ENCODE results near the gene KCNIP4.

The KCNIP4 gene

DNA sequence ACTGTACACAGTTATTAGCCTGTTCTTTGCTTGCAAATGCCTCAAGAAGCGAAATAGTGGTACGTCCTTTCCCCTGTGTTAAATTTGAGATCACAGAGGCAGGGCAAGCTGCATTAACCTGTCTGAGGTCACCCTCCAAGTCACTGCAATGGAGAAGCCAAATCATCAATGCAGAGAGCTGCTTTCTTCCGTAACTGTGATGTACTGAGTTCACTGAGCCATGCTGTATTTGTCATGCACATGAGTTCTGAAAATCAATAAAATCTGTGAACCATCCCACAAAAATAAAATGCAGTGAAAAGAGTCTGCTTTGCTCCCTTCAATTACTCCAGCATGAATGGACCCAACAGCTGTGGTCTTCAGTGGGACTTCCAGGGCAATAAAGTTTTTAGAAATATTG lies 393.5 kb downstream of the KCNIP4 start:
- TF ChIP-seq ZNF274 (IDR thresholded peaks at IDR 0.05; ENCODE audit: low read depth, low read length) (no peak), YY1 (IDR thresholded peaks at IDR 0.05; ENCODE audit: insufficient read depth, insufficient read length) (no peak), SUZ12 (IDR thresholded peaks at IDR 0.05; ENCODE audit: extremely low read depth, insufficient read depth, insufficient read length) (no peak)
- no peak for DNase-seq (ENCODE audit: low read depth, low spot score)
- Histone ChIP-seq H3K27me3 (ENCODE audit: insufficient read depth, insufficient read length) (no peaks in the 10 kb centered on the region), H3K36me3 (ENCODE audit: insufficient read depth, insufficient read length, low read length) (no peaks in the 10 kb centered on the region), H3K4me3 (ENCODE audit: insufficient read length, low read depth) (no peak overlapping the region), H3K9ac (ENCODE audit: insufficient read length, low read depth) (no peak overlapping the region), H3K4me1 (ENCODE audit: insufficient read depth, insufficient read length) (no peaks in the 10 kb centered on the region), H3K9me3 (ENCODE audit: insufficient read depth, low read length) (no peaks in the 10 kb centered on the region)

DNA sequence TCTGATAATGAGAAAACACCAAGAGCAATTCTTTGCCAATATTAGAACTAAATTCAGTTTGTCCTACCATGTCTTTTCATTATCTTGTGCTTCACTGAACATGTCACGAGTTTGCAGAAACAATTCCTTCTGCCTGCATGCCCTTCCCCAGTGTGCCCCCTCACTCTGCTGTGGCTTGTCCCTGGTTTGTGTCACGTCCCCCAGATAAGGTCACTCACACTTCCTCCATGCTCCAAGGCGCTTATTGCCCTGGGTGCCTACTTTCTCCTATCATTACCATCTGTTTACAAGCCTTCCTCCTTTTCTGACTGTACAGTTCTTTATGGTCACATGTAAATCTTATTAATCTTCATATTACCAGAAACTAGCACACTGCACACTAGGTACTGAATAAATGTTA lies 394.1 kb downstream of the KCNIP4 start:
- TF ChIP-seq ZNF274 (IDR thresholded peaks at IDR 0.05; ENCODE audit: low read depth, low read length) = no peak
- TF ChIP-seq SUZ12 (IDR thresholded peaks at IDR 0.05; ENCODE audit: extremely low read depth, insufficient read depth, insufficient read length) = no peak
- no peak for TF ChIP-seq YY1 (IDR thresholded peaks at IDR 0.05; ENCODE audit: insufficient read depth, insufficient read length)
- Histone ChIP-seq H3K4me3 (ENCODE audit: insufficient read length, low read depth) (no peak overlapping the region), H3K9ac (ENCODE audit: insufficient read length, low read depth) (no peak overlapping the region), H3K9me3 (ENCODE audit: insufficient read depth, low read length) (no peaks in the 10 kb centered on the region), H3K27me3 (ENCODE audit: insufficient read depth, insufficient read length) (no peaks in the 10 kb centered on the region), H3K36me3 (ENCODE audit: insufficient read depth, insufficient read length, low read length) (no peaks in the 10 kb centered on the region), H3K4me1 (ENCODE audit: insufficient read depth, insufficient read length) (no peaks in the 10 kb centered on the region)
- no peak for DNase-seq (ENCODE audit: low read depth, low spot score)

GRCh38 chr4:21554066-21554465 lies 394.5 kb downstream of the KCNIP4 start:
- no peak overlapping the region for H3K4me3 ChIP-seq (ENCODE audit: insufficient read length, low read depth)
- no peaks in the 10 kb centered on the region for H3K27me3 ChIP-seq (ENCODE audit: insufficient read depth, insufficient read length)
- H3K9me3 ChIP-seq (ENCODE audit: insufficient read depth, low read length) = no peaks in the 10 kb centered on the region
- no peaks in the 10 kb centered on the region for H3K4me1 ChIP-seq (ENCODE audit: insufficient read depth, insufficient read length)
- H3K36me3 ChIP-seq (ENCODE audit: insufficient read depth, insufficient read length, low read length) = no peaks in the 10 kb centered on the region
- TF ChIP-seq ZNF274 (IDR thresholded peaks at IDR 0.05; ENCODE audit: low read depth, low read length) = no peak
- no peak for TF ChIP-seq SUZ12 (IDR thresholded peaks at IDR 0.05; ENCODE audit: extremely low read depth, insufficient read depth, insufficient read length)
- no peak for TF ChIP-seq YY1 (IDR thresholded peaks at IDR 0.05; ENCODE audit: insufficient read depth, insufficient read length)
- DNase-seq (ENCODE audit: low read depth, low spot score) = no peak
- no peak overlapping the region for H3K9ac ChIP-seq (ENCODE audit: insufficient read length, low read depth)

- no peaks in the 10 kb centered on the region for H3K4me1 ChIP-seq (ENCODE audit: insufficient read depth, insufficient read length)
- TF ChIP-seq ZNF274 (IDR thresholded peaks at IDR 0.05; ENCODE audit: low read depth, low read length) (no peak), YY1 (IDR thresholded peaks at IDR 0.05; ENCODE audit: insufficient read depth, insufficient read length) (no peak), SUZ12 (IDR thresholded peaks at IDR 0.05; ENCODE audit: extremely low read depth, insufficient read depth, insufficient read length) (no peak)
- DNase-seq (ENCODE audit: low read depth, low spot score) = no peak
- H3K4me3 ChIP-seq (ENCODE audit: insufficient read length, low read depth) = no peak overlapping the region
- H3K9me3 ChIP-seq (ENCODE audit: insufficient read depth, low read length) = 0 out of 2 replicates have a peak, but pooled peaks cover under 1% of the 10 kb centered on the region
- H3K9ac ChIP-seq (ENCODE audit: insufficient read length, low read depth) = no peak overlapping the region
- no peaks in the 10 kb centered on the region for H3K36me3 ChIP-seq (ENCODE audit: insufficient read depth, insufficient read length, low read length)
- H3K27me3 ChIP-seq (ENCODE audit: insufficient read depth, insufficient read length) = no peaks in the 10 kb centered on the region
Observed at GRCh38 chr4:21552455-21552854, 396.1 kb downstream of the KCNIP4 start.

DNA sequence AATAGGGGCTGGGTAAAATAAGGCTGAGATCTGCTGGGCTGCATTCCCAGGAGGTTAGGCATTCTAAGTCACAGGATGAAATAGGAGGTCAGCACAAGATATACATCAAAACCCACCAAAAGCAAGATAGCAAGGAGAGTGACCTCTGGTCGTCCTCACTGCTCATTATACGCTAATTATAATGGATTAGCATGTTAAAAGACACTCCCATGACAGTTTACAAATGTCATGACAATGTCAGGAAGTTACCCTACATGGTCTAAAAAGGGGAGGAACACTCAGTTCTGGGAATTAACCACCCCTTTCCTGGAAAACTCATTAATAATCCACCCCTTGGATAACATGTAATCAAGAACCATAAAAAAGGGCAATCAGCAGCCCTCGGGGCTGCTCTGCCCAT lies 403.6 kb downstream of the KCNIP4 start:
- Histone ChIP-seq H3K9ac (ENCODE audit: insufficient read length, low read depth) (no peak overlapping the region), H3K4me3 (ENCODE audit: insufficient read length, low read depth) (no peak overlapping the region), H3K27me3 (ENCODE audit: insufficient read depth, insufficient read length) (no peaks in the 10 kb centered on the region), H3K9me3 (ENCODE audit: insufficient read depth, low read length) (peaks cover 17% of the 10 kb centered on the region; the same call in 1 of the 2 replicates), H3K4me1 (ENCODE audit: insufficient read depth, insufficient read length) (no peaks in the 10 kb centered on the region), H3K36me3 (ENCODE audit: insufficient read depth, insufficient read length, low read length) (no peaks in the 10 kb centered on the region)
- no peak for DNase-seq (ENCODE audit: low read depth, low spot score)
- no peak for TF ChIP-seq SUZ12 (IDR thresholded peaks at IDR 0.05; ENCODE audit: extremely low read depth, insufficient read depth, insufficient read length)
- no peak for TF ChIP-seq YY1 (IDR thresholded peaks at IDR 0.05; ENCODE audit: insufficient read depth, insufficient read length)
- no peak for TF ChIP-seq ZNF274 (IDR thresholded peaks at IDR 0.05; ENCODE audit: low read depth, low read length)

- H3K27me3 ChIP-seq (ENCODE audit: insufficient read depth, insufficient read length) = no peaks in the 10 kb centered on the region
- no peak for TF ChIP-seq YY1 (IDR thresholded peaks at IDR 0.05; ENCODE audit: insufficient read depth, insufficient read length)
- TF ChIP-seq ZNF274 (IDR thresholded peaks at IDR 0.05; ENCODE audit: low read depth, low read length) = no peak
- TF ChIP-seq SUZ12 (IDR thresholded peaks at IDR 0.05; ENCODE audit: extremely low read depth, insufficient read depth, insufficient read length) = no peak
- no peak overlapping the region for H3K4me3 ChIP-seq (ENCODE audit: insufficient read length, low read depth)
- H3K9ac ChIP-seq (ENCODE audit: insufficient read length, low read depth) = no peak overlapping the region
- DNase-seq (ENCODE audit: low read depth, low spot score) = no peak
- peaks cover 17% of the 10 kb centered on the region; the same call in 1 of the 2 replicates for H3K9me3 ChIP-seq (ENCODE audit: insufficient read depth, low read length)
- H3K36me3 ChIP-seq (ENCODE audit: insufficient read depth, insufficient read length, low read length) = no peaks in the 10 kb centered on the region
- H3K4me1 ChIP-seq (ENCODE audit: insufficient read depth, insufficient read length) = no peaks in the 10 kb centered on the region
Observed at GRCh38 chr4:21544415-21544814, 404.2 kb downstream of the KCNIP4 start.

GRCh38 chr4:21543514-21543913 lies 405.1 kb downstream of the KCNIP4 start:
- H3K36me3 ChIP-seq (ENCODE audit: insufficient read depth, insufficient read length, low read length) = no peaks in the 10 kb centered on the region
- no peaks in the 10 kb centered on the region for H3K27me3 ChIP-seq (ENCODE audit: insufficient read depth, insufficient read length)
- no peak overlapping the region for H3K9ac ChIP-seq (ENCODE audit: insufficient read length, low read depth)
- peaks cover 17% of the 10 kb centered on the region; the same call in 1 of the 2 replicates for H3K9me3 ChIP-seq (ENCODE audit: insufficient read depth, low read length)
- DNase-seq (ENCODE audit: low read depth, low spot score) = peak; percentile 16
- H3K4me1 ChIP-seq (ENCODE audit: insufficient read depth, insufficient read length) = no peaks in the 10 kb centered on the region
- H3K4me3 ChIP-seq (ENCODE audit: insufficient read length, low read depth) = no peak overlapping the region
- TF ChIP-seq ZNF274 (IDR thresholded peaks at IDR 0.05; ENCODE audit: low read depth, low read length) (no peak), YY1 (IDR thresholded peaks at IDR 0.05; ENCODE audit: insufficient read depth, insufficient read length) (no peak), SUZ12 (IDR thresholded peaks at IDR 0.05; ENCODE audit: extremely low read depth, insufficient read depth, insufficient read length) (no peak)
